SH-SY5Y (cell line): ENCODE data around the gene LPO.

Experiments
- GATA2 ChIP-seq: IDR thresholded peaks from 2 replicates; pipeline ENCODE4 v1.6.1; 2011; ENCODE audit warnings: mild to moderate bottlenecking, low read depth, low read length
- GATA3 ChIP-seq: IDR thresholded peaks from 2 replicates; pipeline ENCODE4 v1.6.1; 2011; ENCODE audit warnings: low read depth, mild to moderate bottlenecking, low read length, moderate library complexity

LPO gene

DNA sequence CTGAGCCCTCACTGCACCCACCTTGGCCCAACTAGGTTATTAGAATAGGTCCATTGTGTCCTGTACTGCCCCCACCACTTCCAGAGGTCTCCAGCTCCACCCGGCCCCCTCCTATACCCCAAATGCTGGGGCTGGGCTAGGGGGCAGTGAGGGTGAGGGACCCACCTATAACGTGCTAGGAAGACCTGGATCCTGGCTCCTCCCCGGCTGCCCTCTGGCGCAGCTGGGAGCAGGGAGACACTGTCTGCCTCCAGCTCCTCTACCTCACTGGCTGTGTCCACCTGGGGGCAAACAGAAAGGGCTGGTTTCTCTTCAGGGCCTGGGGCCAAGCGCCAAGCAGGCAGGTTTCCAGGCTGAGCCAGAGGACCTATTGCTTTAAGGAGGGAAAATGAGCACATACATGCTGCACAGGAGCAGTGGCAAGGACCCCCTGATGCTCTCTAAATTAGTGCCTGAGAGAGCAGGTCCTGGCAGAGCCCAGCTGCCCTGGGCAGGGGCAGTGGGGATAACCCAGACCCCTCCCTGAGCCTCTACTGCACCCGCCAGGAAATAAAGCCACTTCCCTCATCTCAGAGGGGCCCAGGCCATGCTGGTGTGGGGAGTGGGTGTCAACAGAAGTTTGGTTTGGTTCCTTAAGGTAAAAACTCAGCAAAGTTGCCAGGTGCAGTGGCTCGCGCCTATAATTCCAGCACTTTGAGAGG lies 78.0 kb downstream of the LPO start:
- no peak for TF ChIP-seq GATA3
- TF ChIP-seq GATA2 = no peak

DNA sequence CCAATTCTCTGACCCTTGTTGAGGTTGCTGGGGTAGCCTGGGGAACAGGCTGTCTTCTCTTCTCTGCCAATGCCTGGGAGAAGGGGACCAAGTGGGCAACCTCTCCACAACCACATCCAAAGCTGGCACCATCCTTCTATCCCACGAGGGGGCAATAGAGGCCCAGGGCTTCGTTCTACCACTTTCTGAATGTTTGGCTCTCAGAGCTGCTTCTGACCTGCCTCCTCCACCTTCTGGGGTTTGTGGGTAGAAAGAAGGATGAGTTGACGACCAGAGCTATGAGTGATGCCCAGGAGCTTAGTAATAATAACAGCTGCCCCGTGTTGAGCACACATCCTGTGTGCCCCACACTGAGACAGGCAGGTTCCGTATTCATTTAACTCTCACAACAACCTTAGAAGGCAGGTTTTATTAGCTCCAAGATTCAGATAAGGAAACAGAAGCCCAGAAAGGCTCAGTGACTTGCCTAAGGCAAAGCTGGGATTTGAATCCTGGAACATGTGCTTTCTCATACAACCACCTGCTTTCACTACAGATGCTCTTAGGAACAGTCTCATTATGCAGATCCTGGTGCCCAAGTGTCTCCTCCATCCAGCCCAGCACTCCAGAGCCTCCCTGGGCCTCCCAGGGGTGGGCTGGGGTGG lies 79.2 kb downstream of the LPO start:
- TF ChIP-seq GATA3 (no peak), GATA2 (no peak)

DNA sequence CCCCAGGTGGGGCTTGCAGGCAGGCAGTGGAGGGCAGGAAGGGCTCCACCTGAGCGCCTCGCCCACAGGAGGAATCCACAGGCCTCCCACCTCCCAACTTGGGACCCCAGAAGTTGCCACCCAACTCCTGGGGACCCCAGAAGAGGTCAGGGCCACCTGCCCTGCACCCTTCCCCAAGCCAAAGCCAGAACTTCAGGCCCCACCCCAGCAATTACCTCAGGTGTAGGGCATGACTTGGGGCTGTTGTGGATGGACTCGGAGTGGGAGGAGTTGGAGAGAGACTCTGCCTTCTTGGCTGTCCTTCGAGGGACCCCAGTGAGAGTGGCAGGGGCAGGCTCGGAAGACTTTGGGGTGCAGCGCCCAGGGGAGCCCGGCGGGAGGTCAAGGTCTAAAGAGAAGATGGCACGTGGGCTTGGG lies 79.7 kb downstream of the LPO start:
- TF ChIP-seq GATA2 (no peak), GATA3 (no peak)
